HCT116 (cell line): ENCODE measurements around the gene YWHAH. TPM values are rescaled to one million over a fixed set of nuclear protein-coding genes. Genes with fewer than 3 reads are reported as not detected.

Experiments used
- ATAC-seq: fragments of 200-7000 bp; cut with Tn5 transposase; 2 replicates; pipeline ENCODE4 v1.9.1; 2020; ENCODE audit warnings: mild to moderate bottlenecking, moderate library complexity
- BruUV-seq: library from RNA; stranded (reverse); fragments of 400-500 nt; replicated peaks from 2 replicates; lab custom pipeline; 2021; lab: Mats Ljungman, UMichigan
- CTCF ChIA-PET: fragments of 300-600 bp; sonication (Branson Sonifier 250); formaldehyde crosslinking; loops from one replicate; lab custom pipeline; 2021; ENCODE audit warnings: antibody characterized with exemption; lab: Charles Lee
- POLR2A ChIA-PET: fragments of 300-600, 350-600 bp; sonication (Branson Sonifier 250); formaldehyde crosslinking; loops from one replicate; lab custom pipeline; 2021; ENCODE audit warnings: antibody characterized with exemption; lab: Charles Lee
- RAD21 ChIA-PET, 2 experiments: fragments of 300-600 bp; sonication (Branson Sonifier 250); formaldehyde crosslinking; loops; one replicate each; lab custom pipeline; 2023; ENCODE audit warnings: low total read pairs in 2 of 2; ENCODE audit not compliant: uncharacterized antibody in 2 of 2, unreplicated experiment in 2 of 2, low non-redundant PET in 1 of 2; lab: Charles Lee
- DNase-seq: peaks from one replicate; pipeline ENCODE4 v3.0.0-alpha.2; 2010; ENCODE audit warnings: low read depth, low spot score
- H2AFZ ChIP-seq: fragments of 200-600 bp; shearing (Covaris generic), sonication (generic); 2 replicates; pipeline ENCODE4 v1.6.1; 2017; ENCODE audit warnings: low read depth, mixed run types, mixed read lengths, antibody characterized with exemption, low read length; ENCODE audit not compliant: poor library complexity, severe bottlenecking
- H3K27ac ChIP-seq: 2 replicates; pipeline ENCODE4 v1.5.1; 2012; ENCODE audit warnings: low read depth, low read length
- H3K27me3 ChIP-seq: fragments of 200-600 bp; sonication (generic); 2 replicates; pipeline ENCODE4 v1.6.1; 2016; ENCODE audit warnings: mixed run types, low read length, mixed read lengths; ENCODE audit not compliant: insufficient read depth
- H3K36me3 ChIP-seq, 2 experiments: fragments of 200-500 bp in 1 of 2; fragments of 200-600 bp in 1 of 2; sonication (Bioruptor generic) in 1 of 2; sonication (generic) in 1 of 2; 2 replicates each; pipeline versions ENCODE4 v1.5.1 to v1.6.1; 2014 to 2016; ENCODE audit warnings: low read length in 2 of 2, inconsistent platforms in 1 of 2, mixed read lengths in 1 of 2, mixed run types in 1 of 2; ENCODE audit not compliant: insufficient read depth in 2 of 2, control insufficient read depth in 1 of 2
- H3K4me1 ChIP-seq, 2 experiments: fragments of 200-600 bp in 1 of 2; sonication (generic) in 1 of 2; 2 replicates each; pipeline versions ENCODE4 v1.5.1 to v1.6.1; 2012 to 2017; ENCODE audit warnings: low read length in 2 of 2, inconsistent platforms in 1 of 2, mild to moderate bottlenecking in 1 of 2, mixed read lengths in 1 of 2, mixed run types in 1 of 2, moderate library complexity in 1 of 2; ENCODE audit not compliant: insufficient read depth in 2 of 2, control insufficient read depth in 1 of 2
- H3K4me2 ChIP-seq: fragments of 200-600 bp; sonication (generic); 2 replicates; pipeline ENCODE4 v1.6.1; 2017; ENCODE audit warnings: mixed run types, low read length, mixed read lengths
- H3K4me3 ChIP-seq, 2 experiments: fragments of 200-600 bp in 1 of 2; sonication (generic) in 1 of 2; replicated peaks in 1 of 2; 2 replicates each; pipeline ENCODE4 v1.5.1; 2011 to 2016; ENCODE audit warnings: low read length in 2 of 2, control low read depth in 1 of 2, low read depth in 1 of 2, mild to moderate bottlenecking in 1 of 2, mixed read lengths in 1 of 2, mixed run types in 1 of 2
- H3K79me2 ChIP-seq: fragments of 200-600 bp; sonication (generic); 2 replicates; pipeline ENCODE4 v1.6.1; 2017; ENCODE audit warnings: mild to moderate bottlenecking, mixed run types, low read length, moderate library complexity, mixed read lengths; ENCODE audit not compliant: insufficient read depth
- H3K9ac ChIP-seq: fragments of 200-600 bp; sonication (generic); 2 replicates; pipeline ENCODE4 v1.6.1; 2016; ENCODE audit warnings: low read length, mixed read lengths
- H3K9me2 ChIP-seq: fragments of 200-600 bp; sonication (generic), shearing (Covaris generic); 2 replicates; pipeline ENCODE4 v1.6.1; 2017; ENCODE audit warnings: mixed run types, mild to moderate bottlenecking, moderate library complexity; ENCODE audit not compliant: insufficient read depth
- H3K9me3 ChIP-seq, 2 experiments: fragments of 200-500 bp in 1 of 2; fragments of 200-600 bp in 1 of 2; sonication (Bioruptor generic) in 1 of 2; sonication (generic) in 1 of 2; 2 replicates each; pipeline ENCODE4 v1.6.1; 2014 to 2017; ENCODE audit warnings: low read length in 2 of 2, mixed read lengths in 2 of 2, inconsistent platforms in 1 of 2, low read depth in 1 of 2, mild to moderate bottlenecking in 1 of 2, mixed run types in 1 of 2, moderate library complexity in 1 of 2; ENCODE audit not compliant: control insufficient read depth in 1 of 2, insufficient read depth in 1 of 2
- H4K20me1 ChIP-seq: fragments of 200-600 bp; sonication (generic), shearing (Covaris generic); 2 replicates; pipeline ENCODE4 v1.6.1; 2017; ENCODE audit warnings: mixed run types, mild to moderate bottlenecking, moderate library complexity; ENCODE audit not compliant: insufficient read depth
- ATF3 ChIP-seq: IDR thresholded peaks from 2 replicates; pipeline ENCODE4 v1.6.1; 2012
- CBX3 ChIP-seq: IDR thresholded peaks from 2 replicates; pipeline ENCODE4 v1.6.1; 2012; ENCODE audit warnings: low read depth
- ELF1 ChIP-seq: IDR thresholded peaks from 2 replicates; pipeline ENCODE4 v1.6.1; 2012; ENCODE audit warnings: low read depth, borderline replicate concordance
- EZH2phosphoT487 ChIP-seq: fragments of 200-600 bp; IDR thresholded peaks from 2 replicates; pipeline ENCODE4 v1.6.1; 2018; ENCODE audit warnings: antibody characterized with exemption, borderline replicate concordance
- JUND ChIP-seq: IDR thresholded peaks from 2 replicates; pipeline ENCODE4 v1.6.1; 2012
- MAX ChIP-seq: IDR thresholded peaks from 2 replicates; pipeline ENCODE4 v1.6.1; 2012
- POLR2A ChIP-seq: IDR thresholded peaks from 2 replicates; pipeline ENCODE4 v1.7.0; 2011; ENCODE audit warnings: borderline replicate concordance; ENCODE audit not compliant: insufficient read depth, insufficient read length; ENCODE audit errors: extremely low read depth
- POLR2AphosphoS5 ChIP-seq: IDR thresholded peaks from 2 replicates; pipeline ENCODE4 v1.6.1; 2011; ENCODE audit warnings: mild to moderate bottlenecking, low read depth, low read length, moderate library complexity
- RAD21 ChIP-seq: IDR thresholded peaks from 2 replicates; pipeline ENCODE4 v1.6.1; 2012; ENCODE audit warnings: low read depth, mild to moderate bottlenecking
- SP1 ChIP-seq: IDR thresholded peaks from 2 replicates; pipeline ENCODE4 v1.6.1; 2012; ENCODE audit warnings: low read depth
- SRF ChIP-seq: IDR thresholded peaks from 2 replicates; pipeline ENCODE4 v1.6.1; 2012; ENCODE audit warnings: low read depth
- YY1 ChIP-seq: IDR thresholded peaks from 2 replicates; pipeline ENCODE4 v1.6.1; 2011; ENCODE audit warnings: low read length, low read depth, moderate library complexity, mild to moderate bottlenecking; ENCODE audit not compliant: insufficient replicate concordance; ENCODE audit errors: extremely low read depth
- ZFX ChIP-seq: fragments of 450-650 bp; IDR thresholded peaks from 2 replicates; pipeline ENCODE4 v1.6.1; 2017
- ZNF274 ChIP-seq: fragments of 200-500 bp; sonication (Bioruptor generic); IDR thresholded peaks from 2 replicates; pipeline ENCODE4 v1.6.1; 2014; ENCODE audit warnings: mild to moderate bottlenecking, low read depth, low read length, inconsistent platforms
- intact Hi-C: fragments of 100-400 bp; cut with micrococcal nuclease; formaldehyde crosslinking; loops from 2 replicates; pipeline ENCODE4 v1.10.0; 2022
- total RNA-seq: library from RNA; stranded (reverse); gene quantifications from one replicate; pipeline ENCODE4 v1.2.1, GENCODE V29; 2021; ENCODE audit not compliant: unreplicated experiment
- TF ChIP-seq, protein P1 (sequence below), 3 experiments: fragments of 200-600 bp in 1 of 3; sonication (generic) in 1 of 3; IDR thresholded peaks in 2 of 3; conservative IDR thresholded peaks in 1 of 3; 2 replicates each; pipeline ENCODE4 v1.5.1; 2012 to 2017; ENCODE audit warnings: low read depth in 2 of 3, low read length in 2 of 3, antibody characterized with exemption in 1 of 3, borderline replicate concordance in 1 of 3, control low read depth in 1 of 3, mild to moderate bottlenecking in 1 of 3, mixed read lengths in 1 of 3, mixed run types in 1 of 3, moderate library complexity in 1 of 3; ENCODE audit not compliant: insufficient read depth in 1 of 3

The YWHAH gene
- total RNA-seq, 1 experiment from 2014 or later: 140 TPM

GRCh38 chr22:31905356-31905755 is 39.0 kb upstream of the YWHAH start:
- POLR2A ChIA-PET: no interaction called here
- CTCF ChIA-PET: no interaction called here

More at GRCh38 chr22:31905356-31905755, 39.0 kb upstream of the YWHAH start:
- no peak for DNase-seq
- Histone ChIP-seq H3K9me2 (no peaks in the 10 kb centered on the region), H3K27ac (no peak overlapping the region), H3K27me3 (no peaks in the 10 kb centered on the region), H3K4me3 (no peak overlapping the region), H3K9ac (no peak overlapping the region), H4K20me1 (no peaks in the 10 kb centered on the region), H3K36me3 (peaks cover 0 to 2% of the 10 kb centered on the region in 2 experiments; a peak in 2 of 4 replicates), H3K4me1 (no peaks in the 10 kb centered on the region), H3K79me2 (no peaks in the 10 kb centered on the region), H3K9me3 (no peaks in the 10 kb centered on the region), H2AFZ (no peak overlapping the region), H3K4me2 (no peak overlapping the region)
- ATAC-seq: no peak
- RAD21 ChIA-PET: no interaction called here
- intact Hi-C loops: no loop called here
- TF ChIP-seq RAD21 (no peak), POLR2A (no peak), SP1 (no peak), MAX (no peak), POLR2AphosphoS5 (no peak), ATF3 (no peak), ELF1 (no peak), EZH2phosphoT487 (no peak), SRF (no peak), ZNF274 (no peak), JUND (no peak), ZFX (no peak), CBX3 (no peak), YY1 (no peak)
- TF ChIP-seq, protein P1, sequence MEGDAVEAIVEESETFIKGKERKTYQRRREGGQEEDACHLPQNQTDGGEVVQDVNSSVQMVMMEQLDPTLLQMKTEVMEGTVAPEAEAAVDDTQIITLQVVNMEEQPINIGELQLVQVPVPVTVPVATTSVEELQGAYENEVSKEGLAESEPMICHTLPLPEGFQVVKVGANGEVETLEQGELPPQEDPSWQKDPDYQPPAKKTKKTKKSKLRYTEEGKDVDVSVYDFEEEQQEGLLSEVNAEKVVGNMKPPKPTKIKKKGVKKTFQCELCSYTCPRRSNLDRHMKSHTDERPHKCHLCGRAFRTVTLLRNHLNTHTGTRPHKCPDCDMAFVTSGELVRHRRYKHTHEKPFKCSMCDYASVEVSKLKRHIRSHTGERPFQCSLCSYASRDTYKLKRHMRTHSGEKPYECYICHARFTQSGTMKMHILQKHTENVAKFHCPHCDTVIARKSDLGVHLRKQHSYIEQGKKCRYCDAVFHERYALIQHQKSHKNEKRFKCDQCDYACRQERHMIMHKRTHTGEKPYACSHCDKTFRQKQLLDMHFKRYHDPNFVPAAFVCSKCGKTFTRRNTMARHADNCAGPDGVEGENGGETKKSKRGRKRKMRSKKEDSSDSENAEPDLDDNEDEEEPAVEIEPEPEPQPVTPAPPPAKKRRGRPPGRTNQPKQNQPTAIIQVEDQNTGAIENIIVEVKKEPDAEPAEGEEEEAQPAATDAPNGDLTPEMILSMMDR (IDR thresholded peaks at IDR 0.05 in 2 of 3, conservative IDR thresholded peaks at IDR 0.05 in 1 of 3; ENCODE audit: borderline replicate concordance in 1 of 3, insufficient read depth in 1 of 3, low read depth in 2 of 3, low read length in 2 of 3): no peak
- no TSS peak for BruUV-seq
